Right lobe of liver (tissue), 6 donors: Measurements from ENCODE around the gene RASA2. TPM values are rescaled to one million over a fixed set of nuclear protein-coding genes. Genes with fewer than 3 reads are reported as not detected.

Experiments
- ATAC-seq, 4 donors: fragments of 200-7000 bp; cut with Tn5 transposase; one replicate each; pipeline ENCODE4 v1.9.1; 2020; ENCODE audit warnings: mild to moderate bottlenecking in 4 of 4, moderate library complexity in 4 of 4
- DNase-seq, 3 donors: peaks; one replicate each; pipeline ENCODE4 v3.0.0-alpha.2; 2020
- H3K27ac ChIP-seq, 3 donors: fragments of 200-600 bp; one replicate each; pipeline ENCODE4 v1.8.0; 2022
- H3K27me3 ChIP-seq, 2 donors: fragments of 200-600 bp; one replicate each; pipeline ENCODE4 v1.8.0; 2022
- H3K36me3 ChIP-seq, 4 donors: fragments of 200-600 bp; sonication (generic) in 1 of 4; one replicate each; pipeline versions ENCODE4 v1.5.1 to v1.8.0; 2017 to 2022; ENCODE audit warnings: control low read depth in 1 of 4
- H3K4me1 ChIP-seq, 4 donors: fragments of 200-600 bp; sonication (generic) in 1 of 4; one replicate each; pipeline versions ENCODE4 v1.5.1 to v1.8.0; 2017 to 2022; ENCODE audit warnings: control low read depth in 1 of 4
- H3K4me3 ChIP-seq, 3 donors: fragments of 200-600 bp; one replicate each; pipeline ENCODE4 v1.8.0; 2022
- H3K9me3 ChIP-seq, 4 donors: fragments of 200-600 bp; sonication (generic) in 1 of 4; one replicate each; pipeline versions ENCODE4 v1.5.1 to v1.8.0; 2017 to 2022; ENCODE audit warnings: control low read depth in 1 of 4
- POLR2A ChIP-seq: fragments of 450-650 bp; IDR thresholded peaks from one replicate; pipeline ENCODE4 v1.6.1; 2017; ENCODE audit warnings: antibody characterized with exemption, mild to moderate bottlenecking
- WGBS: methylation state at CpG from one replicate; pipeline ENCODE4 v1.1.6; 2018; ENCODE audit warnings: low coverage, low lambda C conversion rate; ENCODE audit not compliant: insufficient coverage; ENCODE audit errors: missing lambda C conversion rate; 5-methylcytosine and 5-hydroxymethylcytosine counted together
- intact Hi-C, 2 donors: fragments of 100-400 bp; cut with DNase I; formaldehyde crosslinking; loops; one replicate each; pipeline versions ENCODE4 v1.11.2 to v1.14.1; 2022
- total RNA-seq, 6 experiments: library from RNA; depleted of rRNA in 2 of 6; stranded (reverse); fragments of >200 nt in 2 of 6; fragmentation: NEBNext Ultra II Directional in 3 of 6; extraction: Animal tissue kit (Norgen Biotek cat#: 25700) in 3 of 6; gene quantifications; one replicate each; pipeline versions ENCODE4 v1.1.0 to v1.2.4, GENCODE V29; 2016 to 2023
- TF ChIP-seq, protein P1 (sequence below), 4 donors: fragments of 200-600 bp in 3 of 4; fragments of 450-650 bp in 1 of 4; IDR thresholded peaks; one replicate each; pipeline versions ENCODE4 v1.5.1 to v1.8.0; 2016 to 2022; ENCODE audit warnings: antibody characterized with exemption in 4 of 4, mild to moderate bottlenecking in 2 of 4
- donor health status: DM: no; HTN: yes; CAD: no.
- donor health status: DM: no; HTN: no; CAD: no.
- donor health status: DM: no; HTN: no; CAD: no.
- donor health status: DM: no; HTN: yes; CAD: no.
- donor health status: DM: no; HTN: yes; CAD: no.

Gene RASA2
- total RNA-seq, 6 experiments from 2014 or later = 3.5 to 7.9 (median 5.5) TPM

DNA sequence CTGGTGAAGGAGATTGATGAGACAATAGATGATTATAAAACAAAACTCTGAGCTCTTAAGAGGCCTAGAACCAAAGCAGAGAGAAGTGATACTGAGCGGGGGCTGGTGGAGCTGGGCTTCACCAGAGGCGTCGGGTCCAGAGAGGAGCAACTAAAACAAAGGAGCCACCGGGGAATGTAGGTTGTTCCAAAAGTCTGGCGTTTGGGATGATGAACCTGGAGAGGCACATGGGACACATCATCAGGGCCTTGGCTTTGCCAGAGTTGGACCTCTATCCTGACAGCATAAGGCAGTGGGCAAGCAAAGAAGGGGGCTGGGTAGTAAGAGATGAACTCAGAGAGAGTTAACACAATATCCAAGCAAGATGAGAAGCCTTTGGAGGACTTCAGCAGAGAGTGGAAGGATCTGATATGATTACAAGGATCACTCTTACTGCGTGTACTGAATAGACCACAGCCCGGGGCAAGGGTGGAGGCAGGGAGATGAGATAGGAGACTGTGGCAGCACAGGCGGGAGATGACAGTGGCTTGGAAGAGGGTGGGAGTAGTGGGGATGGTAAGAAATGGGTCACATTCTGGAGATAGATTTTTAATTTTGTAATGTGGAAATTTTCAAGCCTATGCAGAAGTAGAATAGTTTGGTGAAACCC lies 36.0 kb upstream of the RASA2 start:
- no peaks in the 10 kb centered on the region for H3K4me1 ChIP-seq
- no peak for ATAC-seq
- no peak overlapping the region for H3K4me3 ChIP-seq
- WGBS = 65% methylated on average over 8 of the region's 8 CpGs
- intact Hi-C loops = loop anchor here in 1 of 2 donors (10.0 kb wide), 1 partner anchor 146 kb away; no protein-coding TSS in a partner anchor
- H3K27me3 ChIP-seq = no peaks in the 10 kb centered on the region
- H3K27ac ChIP-seq = no peak overlapping the region
- H3K36me3 ChIP-seq = no peaks in the 10 kb centered on the region
- no peak for TF ChIP-seq POLR2A
- TF ChIP-seq, protein P1, sequence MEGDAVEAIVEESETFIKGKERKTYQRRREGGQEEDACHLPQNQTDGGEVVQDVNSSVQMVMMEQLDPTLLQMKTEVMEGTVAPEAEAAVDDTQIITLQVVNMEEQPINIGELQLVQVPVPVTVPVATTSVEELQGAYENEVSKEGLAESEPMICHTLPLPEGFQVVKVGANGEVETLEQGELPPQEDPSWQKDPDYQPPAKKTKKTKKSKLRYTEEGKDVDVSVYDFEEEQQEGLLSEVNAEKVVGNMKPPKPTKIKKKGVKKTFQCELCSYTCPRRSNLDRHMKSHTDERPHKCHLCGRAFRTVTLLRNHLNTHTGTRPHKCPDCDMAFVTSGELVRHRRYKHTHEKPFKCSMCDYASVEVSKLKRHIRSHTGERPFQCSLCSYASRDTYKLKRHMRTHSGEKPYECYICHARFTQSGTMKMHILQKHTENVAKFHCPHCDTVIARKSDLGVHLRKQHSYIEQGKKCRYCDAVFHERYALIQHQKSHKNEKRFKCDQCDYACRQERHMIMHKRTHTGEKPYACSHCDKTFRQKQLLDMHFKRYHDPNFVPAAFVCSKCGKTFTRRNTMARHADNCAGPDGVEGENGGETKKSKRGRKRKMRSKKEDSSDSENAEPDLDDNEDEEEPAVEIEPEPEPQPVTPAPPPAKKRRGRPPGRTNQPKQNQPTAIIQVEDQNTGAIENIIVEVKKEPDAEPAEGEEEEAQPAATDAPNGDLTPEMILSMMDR (IDR thresholded peaks at IDR 0.05) = no peak
- no peak for DNase-seq
- H3K9me3 ChIP-seq = no peaks in the 10 kb centered on the region

GRCh38 chr3:141452045-141452444 lies 34.8 kb upstream of the RASA2 start:
- H3K27ac ChIP-seq = no peak overlapping the region
- H3K4me3 ChIP-seq = no peak overlapping the region
- no peaks in the 10 kb centered on the region for H3K9me3 ChIP-seq
- TF ChIP-seq, protein P1 (IDR thresholded peaks at IDR 0.05) = peak; percentile 67 to 82 (median 68)
- no peak for TF ChIP-seq POLR2A
- H3K4me1 ChIP-seq = no peaks in the 10 kb centered on the region
- H3K36me3 ChIP-seq = no peaks in the 10 kb centered on the region
- ATAC-seq (peak; percentile 77 to 86 (median 82)), DNase-seq (no peak)
- H3K27me3 ChIP-seq = no peaks in the 10 kb centered on the region
- intact Hi-C loops = loop anchor here in 1 of 2 donors (10.0 kb wide), 1 partner anchor 147 kb away; no protein-coding TSS in a partner anchor

DNA sequence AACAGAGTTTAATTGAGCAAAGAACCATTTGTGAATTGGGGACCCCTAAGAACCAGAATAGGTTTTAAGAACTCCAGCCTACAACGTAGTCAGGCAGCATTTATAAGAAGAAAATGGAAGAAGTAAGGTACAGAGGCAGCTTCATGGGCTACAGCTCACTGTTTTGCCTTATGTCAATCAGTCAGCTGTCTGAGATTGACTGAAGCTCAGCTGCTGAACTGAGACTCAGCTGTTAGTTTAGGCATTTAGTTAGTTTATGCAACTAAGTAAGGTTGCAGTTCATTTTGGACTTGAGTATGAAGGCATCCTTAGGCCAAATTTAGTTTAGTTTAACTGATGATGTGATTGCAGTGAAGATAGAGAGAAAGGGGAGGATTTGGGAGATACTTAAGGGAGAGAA lies 34.1 kb upstream of the RASA2 start:
- H3K9me3 ChIP-seq = no peaks in the 10 kb centered on the region
- 67% methylated on average over 1 of the region's 1 CpG for WGBS
- ATAC-seq (no peak), DNase-seq (no peak)
- no peak overlapping the region for H3K27ac ChIP-seq
- H3K36me3 ChIP-seq = no peaks in the 10 kb centered on the region
- intact Hi-C loops = loop anchor here in 1 of 2 donors (10.0 kb wide), 1 partner anchor 148 kb away; no protein-coding TSS in a partner anchor
- TF ChIP-seq, protein P1 (IDR thresholded peaks at IDR 0.05) = no peak
- TF ChIP-seq POLR2A = no peak
- no peaks in the 10 kb centered on the region for H3K27me3 ChIP-seq
- H3K4me1 ChIP-seq = no peaks in the 10 kb centered on the region
- no peak overlapping the region for H3K4me3 ChIP-seq

DNA sequence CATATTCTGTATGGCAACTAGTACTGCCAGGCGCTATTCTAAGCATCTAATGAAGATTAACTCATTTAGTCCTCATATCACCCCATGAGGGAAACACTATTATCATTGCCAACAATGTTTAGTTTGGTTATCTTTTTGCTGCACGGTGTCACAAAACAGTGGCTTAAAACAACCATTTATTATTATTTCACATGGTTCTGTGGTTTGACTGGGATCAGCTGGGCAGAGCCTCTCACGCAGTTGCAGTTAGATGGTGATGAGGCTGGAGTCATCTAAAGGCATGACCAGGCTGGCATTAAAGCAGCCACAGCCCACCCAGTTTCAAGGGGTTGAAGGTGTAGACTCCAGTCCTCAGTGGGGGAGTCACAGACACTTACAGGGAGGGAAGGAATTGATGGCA lies 32.8 kb upstream of the RASA2 start:
- no peaks in the 10 kb centered on the region for H3K27me3 ChIP-seq
- TF ChIP-seq, protein P1 (IDR thresholded peaks at IDR 0.05) = no peak
- no peak for TF ChIP-seq POLR2A

More for the DNA sequence above, 32.8 kb upstream of the RASA2 start:
- Histone ChIP-seq H3K27ac (no peak overlapping the region), H3K36me3 (no peaks in the 10 kb centered on the region), H3K9me3 (no peaks in the 10 kb centered on the region), H3K4me1 (no peaks in the 10 kb centered on the region), H3K4me3 (no peak overlapping the region)
- no peak for DNase-seq
- no peak for ATAC-seq
- intact Hi-C loops = loop anchor here in 1 of 2 donors (10.0 kb wide), 1 partner anchor 149 kb away; no protein-coding TSS in a partner anchor
- 63% methylated on average over 3 of the region's 3 CpGs for WGBS
